ENCODE results near the gene SCN10A. TPM values are rescaled to one million over a fixed set of nuclear protein-coding genes. Genes with fewer than 3 reads are reported as not detected.
A peak's percentile ranks its signal among the peaks of the same experiment; 100 is the strongest.

Gene SCN10A
- total RNA-seq, 1 experiment from 2014 or later = not detected

GRCh38 chr3:38763569-38763968 lies 52.4 kb downstream of the SCN10A start:
- no peak overlapping the region for H3K27ac ChIP-seq (ENCODE audit: low read length)
- no peak overlapping the region for H2AFZ ChIP-seq (ENCODE audit: low read length)
- H3K9me2 ChIP-seq (replicated peaks; ENCODE audit: insufficient read depth, low read length) = no peaks in the 10 kb centered on the region
- no peaks in the 10 kb centered on the region for H3K36me3 ChIP-seq (ENCODE audit: insufficient read depth, low read length)
- H3K4me1 ChIP-seq (ENCODE audit: low read length) = no peaks in the 10 kb centered on the region
- no peak overlapping the region for H3K9ac ChIP-seq (ENCODE audit: low read length)
- H3K9me3 ChIP-seq (ENCODE audit: low read length) = no peaks in the 10 kb centered on the region
- H4K20me1 ChIP-seq (ENCODE audit: insufficient read depth, low read depth, low read length) = 0 out of 2 replicates have a peak, but pooled peaks cover 3% of the 10 kb centered on the region
- no peak overlapping the region for H3K4me2 ChIP-seq (ENCODE audit: low read depth, low read length, poor library complexity, severe bottlenecking)
- H3K27me3 ChIP-seq (ENCODE audit: low read length) = no peaks in the 10 kb centered on the region
- peak; percentile 25 for DNase-seq
- no peaks in the 10 kb centered on the region for H3K79me2 ChIP-seq (ENCODE audit: low read length)
- no peak overlapping the region for H3K4me3 ChIP-seq (ENCODE audit: low read length)

GRCh38 chr3:38758557-38758956 lies 57.5 kb downstream of the SCN10A start:
- no peaks in the 10 kb centered on the region for H3K4me1 ChIP-seq (ENCODE audit: low read length)
- DNase-seq = peak; percentile 31
- no peak overlapping the region for H3K4me2 ChIP-seq (ENCODE audit: low read depth, low read length, poor library complexity, severe bottlenecking)
- no peak overlapping the region for H3K4me3 ChIP-seq (ENCODE audit: low read length)
- no peaks in the 10 kb centered on the region for H3K27me3 ChIP-seq (ENCODE audit: low read length)
- 0 out of 2 replicates have a peak, but pooled peaks cover 3% of the 10 kb centered on the region for H4K20me1 ChIP-seq (ENCODE audit: insufficient read depth, low read depth, low read length)
- no peaks in the 10 kb centered on the region for H3K9me2 ChIP-seq (replicated peaks; ENCODE audit: insufficient read depth, low read length)
- H3K9ac ChIP-seq (ENCODE audit: low read length) = no peak overlapping the region
- H3K79me2 ChIP-seq (ENCODE audit: low read length) = no peaks in the 10 kb centered on the region
- no peaks in the 10 kb centered on the region for H3K36me3 ChIP-seq (ENCODE audit: insufficient read depth, low read length)
- H2AFZ ChIP-seq (ENCODE audit: low read length) = no peak overlapping the region
- H3K27ac ChIP-seq (ENCODE audit: low read length) = no peak overlapping the region
- H3K9me3 ChIP-seq (ENCODE audit: low read length) = no peaks in the 10 kb centered on the region

GRCh38 chr3:38757721-38758120 lies 58.3 kb downstream of the SCN10A start:
- DNase-seq = no peak
- Histone ChIP-seq H3K9me2 (replicated peaks; ENCODE audit: insufficient read depth, low read length) (no peaks in the 10 kb centered on the region), H3K79me2 (ENCODE audit: low read length) (no peaks in the 10 kb centered on the region), H3K9me3 (ENCODE audit: low read length) (no peaks in the 10 kb centered on the region), H3K4me2 (ENCODE audit: low read depth, low read length, poor library complexity, severe bottlenecking) (no peak overlapping the region), H3K36me3 (ENCODE audit: insufficient read depth, low read length) (no peaks in the 10 kb centered on the region), H3K27me3 (ENCODE audit: low read length) (no peaks in the 10 kb centered on the region), H3K9ac (ENCODE audit: low read length) (no peak overlapping the region), H2AFZ (ENCODE audit: low read length) (no peak overlapping the region), H3K27ac (ENCODE audit: low read length) (no peak overlapping the region), H3K4me3 (ENCODE audit: low read length) (no peak overlapping the region), H3K4me1 (ENCODE audit: low read length) (no peaks in the 10 kb centered on the region), H4K20me1 (ENCODE audit: insufficient read depth, low read depth, low read length) (0 out of 2 replicates have a peak, but pooled peaks cover 3% of the 10 kb centered on the region)

GRCh38 chr3:38756892-38757291 lies 59.1 kb downstream of the SCN10A start:
- no peak for DNase-seq
- Histone ChIP-seq H3K4me3 (ENCODE audit: low read length) (no peak overlapping the region), H4K20me1 (ENCODE audit: insufficient read depth, low read depth, low read length) (no peaks in the 10 kb centered on the region), H3K27me3 (ENCODE audit: low read length) (no peaks in the 10 kb centered on the region), H3K4me1 (ENCODE audit: low read length) (no peaks in the 10 kb centered on the region), H3K79me2 (ENCODE audit: low read length) (no peaks in the 10 kb centered on the region), H3K9ac (ENCODE audit: low read length) (no peak overlapping the region), H3K27ac (ENCODE audit: low read length) (no peak overlapping the region), H3K9me2 (replicated peaks; ENCODE audit: insufficient read depth, low read length) (no peaks in the 10 kb centered on the region), H3K4me2 (ENCODE audit: low read depth, low read length, poor library complexity, severe bottlenecking) (no peak overlapping the region), H2AFZ (ENCODE audit: low read length) (no peak overlapping the region), H3K36me3 (ENCODE audit: insufficient read depth, low read length) (no peaks in the 10 kb centered on the region), H3K9me3 (ENCODE audit: low read length) (no peaks in the 10 kb centered on the region)

- Histone ChIP-seq H3K9ac (ENCODE audit: low read length) (no peak overlapping the region), H3K79me2 (ENCODE audit: low read length) (no peaks in the 10 kb centered on the region)
- no peak for DNase-seq
These were observed 60.9 kb downstream of the SCN10A start for GRCh38 chr3:38755130-38755529.

GRCh38 chr3:38746641-38747040 lies 69.4 kb downstream of the SCN10A start:
- Histone ChIP-seq H3K27ac (ENCODE audit: low read length) (no peak overlapping the region), H3K27me3 (ENCODE audit: low read length) (no peaks in the 10 kb centered on the region), H4K20me1 (ENCODE audit: insufficient read depth, low read depth, low read length) (no peaks in the 10 kb centered on the region), H3K9me2 (replicated peaks; ENCODE audit: insufficient read depth, low read length) (no peaks in the 10 kb centered on the region), H3K9me3 (ENCODE audit: low read length) (no peaks in the 10 kb centered on the region), H3K36me3 (ENCODE audit: insufficient read depth, low read length) (no peaks in the 10 kb centered on the region), H3K4me3 (ENCODE audit: low read length) (no peak overlapping the region), H2AFZ (ENCODE audit: low read length) (no peak overlapping the region), H3K79me2 (ENCODE audit: low read length) (no peaks in the 10 kb centered on the region), H3K4me1 (ENCODE audit: low read length) (no peaks in the 10 kb centered on the region), H3K9ac (ENCODE audit: low read length) (no peak overlapping the region), H3K4me2 (ENCODE audit: low read depth, low read length, poor library complexity, severe bottlenecking) (no peak overlapping the region)
- DNase-seq = peak; percentile 16

More at GRCh38 chr3:38755130-38755529, 60.9 kb downstream of the SCN10A start:
- H3K4me1 ChIP-seq (ENCODE audit: low read length) = no peaks in the 10 kb centered on the region
- H3K27ac ChIP-seq (ENCODE audit: low read length) = no peak overlapping the region
- H3K4me3 ChIP-seq (ENCODE audit: low read length) = no peak overlapping the region
- H2AFZ ChIP-seq (ENCODE audit: low read length) = no peak overlapping the region
- no peaks in the 10 kb centered on the region for H3K36me3 ChIP-seq (ENCODE audit: insufficient read depth, low read length)
- H3K4me2 ChIP-seq (ENCODE audit: low read depth, low read length, poor library complexity, severe bottlenecking) = no peak overlapping the region
- H3K27me3 ChIP-seq (ENCODE audit: low read length) = no peaks in the 10 kb centered on the region
- H3K9me3 ChIP-seq (ENCODE audit: low read length) = no peaks in the 10 kb centered on the region
- H4K20me1 ChIP-seq (ENCODE audit: insufficient read depth, low read depth, low read length) = no peaks in the 10 kb centered on the region
- no peaks in the 10 kb centered on the region for H3K9me2 ChIP-seq (replicated peaks; ENCODE audit: insufficient read depth, low read length)

- H4K20me1 ChIP-seq (ENCODE audit: insufficient read depth, low read depth, low read length) = no peaks in the 10 kb centered on the region
- no peaks in the 10 kb centered on the region for H3K36me3 ChIP-seq (ENCODE audit: insufficient read depth, low read length)
- H3K27ac ChIP-seq (ENCODE audit: low read length) = no peak overlapping the region
- no peaks in the 10 kb centered on the region for H3K27me3 ChIP-seq (ENCODE audit: low read length)
- DNase-seq = no peak
- no peaks in the 10 kb centered on the region for H3K9me3 ChIP-seq (ENCODE audit: low read length)
- no peaks in the 10 kb centered on the region for H3K9me2 ChIP-seq (replicated peaks; ENCODE audit: insufficient read depth, low read length)
- no peak overlapping the region for H3K4me2 ChIP-seq (ENCODE audit: low read depth, low read length, poor library complexity, severe bottlenecking)
- H3K9ac ChIP-seq (ENCODE audit: low read length) = no peak overlapping the region
- H3K4me3 ChIP-seq (ENCODE audit: low read length) = no peak overlapping the region
- H2AFZ ChIP-seq (ENCODE audit: low read length) = no peak overlapping the region
- no peaks in the 10 kb centered on the region for H3K4me1 ChIP-seq (ENCODE audit: low read length)
- no peaks in the 10 kb centered on the region for H3K79me2 ChIP-seq (ENCODE audit: low read length)
These were observed 73.0 kb downstream of the SCN10A start for GRCh38 chr3:38743043-38743442.

- Histone ChIP-seq H3K9me3 (ENCODE audit: low read length) (no peaks in the 10 kb centered on the region), H3K27ac (ENCODE audit: low read length) (no peak overlapping the region), H3K27me3 (ENCODE audit: low read length) (no peaks in the 10 kb centered on the region), H3K9ac (ENCODE audit: low read length) (no peak overlapping the region), H3K9me2 (replicated peaks; ENCODE audit: insufficient read depth, low read length) (no peaks in the 10 kb centered on the region), H4K20me1 (ENCODE audit: insufficient read depth, low read depth, low read length) (no peaks in the 10 kb centered on the region), H3K4me1 (ENCODE audit: low read length) (no peaks in the 10 kb centered on the region), H3K4me2 (ENCODE audit: low read depth, low read length, poor library complexity, severe bottlenecking) (no peak overlapping the region), H2AFZ (ENCODE audit: low read length) (no peak overlapping the region), H3K36me3 (ENCODE audit: insufficient read depth, low read length) (no peaks in the 10 kb centered on the region), H3K4me3 (ENCODE audit: low read length) (no peak overlapping the region), H3K79me2 (ENCODE audit: low read length) (no peaks in the 10 kb centered on the region)
- DNase-seq = no peak
These were observed 73.5 kb downstream of the SCN10A start for GRCh38 chr3:38742550-38742949.

GRCh38 chr3:38740537-38740936 lies 75.5 kb downstream of the SCN10A start:
- no peak for DNase-seq
- H3K27ac ChIP-seq (ENCODE audit: low read length) = no peak overlapping the region
- H3K9me3 ChIP-seq (ENCODE audit: low read length) = no peaks in the 10 kb centered on the region
- no peak overlapping the region for H3K4me2 ChIP-seq (ENCODE audit: low read depth, low read length, poor library complexity, severe bottlenecking)
- no peaks in the 10 kb centered on the region for H3K79me2 ChIP-seq (ENCODE audit: low read length)
- no peak overlapping the region for H3K9ac ChIP-seq (ENCODE audit: low read length)
- H3K27me3 ChIP-seq (ENCODE audit: low read length) = no peaks in the 10 kb centered on the region
- H3K9me2 ChIP-seq (replicated peaks; ENCODE audit: insufficient read depth, low read length) = no peaks in the 10 kb centered on the region
- no peaks in the 10 kb centered on the region for H3K4me1 ChIP-seq (ENCODE audit: low read length)
- H3K4me3 ChIP-seq (ENCODE audit: low read length) = no peak overlapping the region
- no peak overlapping the region for H2AFZ ChIP-seq (ENCODE audit: low read length)
- no peaks in the 10 kb centered on the region for H4K20me1 ChIP-seq (ENCODE audit: insufficient read depth, low read depth, low read length)
- no peaks in the 10 kb centered on the region for H3K36me3 ChIP-seq (ENCODE audit: insufficient read depth, low read length)
